Activated CD4-positive, CD25-positive, alpha-beta regulatory T cell (primary cell): ENCODE results near the gene TOP3B.
"Not testable (repeated sequence)": the region's sequence is repeated elsewhere in the genome, so short reads cannot be mapped to it uniquely, and the experiment has no call there.

Experiments
- DNase-seq, 4 experiments: peaks; one replicate each; lab custom pipeline; 2025; lab: John Stamatoyannopoulos, UW

TOP3B gene

GRCh38 chr22:21926728-21927127 is 55.9 kb downstream of the TOP3B start:
- DNase-seq = no peak

GRCh38 chr22:21923163-21923561 is 59.4 kb downstream of the TOP3B start:
- no peak for DNase-seq

- no peak for DNase-seq
Measured at GRCh38 chr22:21922370-21923162, 60.0 kb downstream of the TOP3B start.

- no peak for DNase-seq
Measured at GRCh38 chr22:21921729-21922128, 60.9 kb downstream of the TOP3B start.

GRCh38 chr22:21921184-21921721 is 61.3 kb downstream of the TOP3B start:
- no peak for DNase-seq

- DNase-seq = no peak
Measured at GRCh38 chr22:21920341-21921183, 62.0 kb downstream of the TOP3B start.

GRCh38 chr22:21919526-21920307 is 62.9 kb downstream of the TOP3B start:
- DNase-seq = no peak

GRCh38 chr22:21918466-21919185 is 64.0 kb downstream of the TOP3B start:
- DNase-seq = no peak

- no peak for DNase-seq
Measured at GRCh38 chr22:21917959-21918261, 64.7 kb downstream of the TOP3B start.

GRCh38 chr22:21917181-21917958 is 65.2 kb downstream of the TOP3B start:
- DNase-seq = no peak

GRCh38 chr22:21916309-21916918 is 66.2 kb downstream of the TOP3B start:
- no peak for DNase-seq

- no peak for DNase-seq
Measured at GRCh38 chr22:21915624-21916308, 66.8 kb downstream of the TOP3B start.

- DNase-seq = not testable (repeated sequence)
Measured at GRCh38 chr22:21914033-21914642, 68.4 kb downstream of the TOP3B start.

- not testable (repeated sequence) for DNase-seq
Measured at GRCh38 chr22:21910367-21910766, 72.2 kb downstream of the TOP3B start.

- DNase-seq = no peak
Measured at GRCh38 chr22:21909871-21910270, 72.7 kb downstream of the TOP3B start.

- DNase-seq = no peak
Measured at GRCh38 chr22:21907638-21908522, 74.7 kb downstream of the TOP3B start.
